ENCODE results near the gene EFCAB13. TPM values are rescaled to one million over a fixed set of nuclear protein-coding genes. Genes with fewer than 3 reads are reported as not detected.
A peak's percentile ranks its signal among the peaks of the same experiment; 100 is the strongest.

The EFCAB13 gene
- total RNA-seq, 6 donors from 2014 or later, result 3.2 to 21.0 (median 8.1) TPM

- peak overlapping the region; percentile 94 to 98 (median 94) for H3K27ac ChIP-seq
- DNase-seq (peak in 1 of 2 donors; percentile 74), ATAC-seq (ENCODE audit: low FRiP score in 2 of 2) (peak; percentile 75 to 86)
- no peaks in the 10 kb centered on the region for H3K9me3 ChIP-seq
- 7 to 12% methylated on average over 28 of the region's 28 CpGs for WGBS, 2 donors
- H3K4me3 ChIP-seq, result peak overlapping the region; percentile 51 to 81 (median 73)
- peaks cover 0 to 15% (median 6%) of the 10 kb centered on the region in 4 donors for H3K4me1 ChIP-seq
- H3K27me3 ChIP-seq, result no peaks in the 10 kb centered on the region
- TF ChIP-seq CTCF (IDR thresholded peaks at IDR 0.05) (no peak), POLR2AphosphoS5 (IDR thresholded peaks at IDR 0.05) (no peak), EP300 (IDR thresholded peaks at IDR 0.05) (no peak), POLR2A (IDR thresholded peaks at IDR 0.05) (no peak)
- no peaks in the 10 kb centered on the region for H3K36me3 ChIP-seq
Observed at GRCh38 chr17:47324224-47325020, 667 bp downstream of the EFCAB13 start.

- Histone ChIP-seq H3K27ac (peak overlapping the region in 2 of 4 donors; percentile 94 to 95), H3K4me1 (peaks cover 0 to 15% (median 6%) of the 10 kb centered on the region in 4 donors), H3K9me3 (no peaks in the 10 kb centered on the region), H3K4me3 (peak overlapping the region in 1 of 4 donors; percentile 65), H3K27me3 (no peaks in the 10 kb centered on the region), H3K36me3 (no peaks in the 10 kb centered on the region)
- 89 to 100% methylated on average over 1 of the region's 1 CpG for whole genome bisulfite sequencing, 2 donors
- no peak for ATAC-seq (ENCODE audit: low FRiP score in 2 of 2)
- no peak for TF ChIP-seq EP300 (IDR thresholded peaks at IDR 0.05)
- TF ChIP-seq CTCF (IDR thresholded peaks at IDR 0.05), result no peak
- TF ChIP-seq POLR2A (IDR thresholded peaks at IDR 0.05), result no peak
- TF ChIP-seq POLR2AphosphoS5 (IDR thresholded peaks at IDR 0.05), result no peak
- DNase-seq, result no peak
Observed at GRCh38 chr17:47325176-47325575, 1.4 kb downstream of the EFCAB13 start.

- Histone ChIP-seq H3K4me1 (peaks cover 0 to under 1% (median 0%) of the 10 kb centered on the region in 4 donors), H3K27me3 (no peaks in the 10 kb centered on the region), H3K36me3 (peaks cover 0 to 2% (median 0%) of the 10 kb centered on the region in 4 donors), H3K27ac (no peak overlapping the region), H3K9me3 (no peaks in the 10 kb centered on the region), H3K4me3 (no peak overlapping the region)
- DNase-seq (no peak), ATAC-seq (ENCODE audit: low FRiP score in 2 of 2) (no peak)
- TF ChIP-seq CTCF (IDR thresholded peaks at IDR 0.05) (no peak), POLR2A (IDR thresholded peaks at IDR 0.05) (no peak), POLR2AphosphoS5 (IDR thresholded peaks at IDR 0.05) (no peak), EP300 (IDR thresholded peaks at IDR 0.05) (no peak)
- 97 to 100% methylated on average over 2 of the region's 2 CpGs for WGBS, 2 donors
Observed at GRCh38 chr17:47330548-47330947, 6.8 kb downstream of the EFCAB13 start.

- Histone ChIP-seq H3K36me3 (peaks cover 0 to 5% (median 0%) of the 10 kb centered on the region in 4 donors), H3K27ac (no peak overlapping the region), H3K27me3 (no peaks in the 10 kb centered on the region), H3K4me3 (no peak overlapping the region), H3K9me3 (no peaks in the 10 kb centered on the region), H3K4me1 (no peaks in the 10 kb centered on the region)
- no peak for ATAC-seq (ENCODE audit: low FRiP score in 2 of 2)
- no peak for DNase-seq
- TF ChIP-seq EP300 (IDR thresholded peaks at IDR 0.05), result no peak
- no peak for TF ChIP-seq CTCF (IDR thresholded peaks at IDR 0.05)
- TF ChIP-seq POLR2A (IDR thresholded peaks at IDR 0.05), result no peak
- TF ChIP-seq POLR2AphosphoS5 (IDR thresholded peaks at IDR 0.05), result no peak
Observed at GRCh38 chr17:47332287-47332686, 8.5 kb downstream of the EFCAB13 start.

All from upper lobe of left lung (tissue), 6 donors.